HG03060 (cell line): ENCODE data around the gene LRATD1.
"Not testable (repeated sequence)": the region's sequence is repeated elsewhere in the genome, so short reads cannot be mapped to it uniquely, and the experiment has no call there.

Experiments used
- ATAC-seq: cut with Tn5 transposase; IDR thresholded peaks from one replicate; pipeline ENCODE4 v1.9.1; 2021; ENCODE audit warnings: low read depth, moderate number of reproducible peaks; ENCODE audit not compliant: unreplicated experiment

LRATD1 gene

DNA sequence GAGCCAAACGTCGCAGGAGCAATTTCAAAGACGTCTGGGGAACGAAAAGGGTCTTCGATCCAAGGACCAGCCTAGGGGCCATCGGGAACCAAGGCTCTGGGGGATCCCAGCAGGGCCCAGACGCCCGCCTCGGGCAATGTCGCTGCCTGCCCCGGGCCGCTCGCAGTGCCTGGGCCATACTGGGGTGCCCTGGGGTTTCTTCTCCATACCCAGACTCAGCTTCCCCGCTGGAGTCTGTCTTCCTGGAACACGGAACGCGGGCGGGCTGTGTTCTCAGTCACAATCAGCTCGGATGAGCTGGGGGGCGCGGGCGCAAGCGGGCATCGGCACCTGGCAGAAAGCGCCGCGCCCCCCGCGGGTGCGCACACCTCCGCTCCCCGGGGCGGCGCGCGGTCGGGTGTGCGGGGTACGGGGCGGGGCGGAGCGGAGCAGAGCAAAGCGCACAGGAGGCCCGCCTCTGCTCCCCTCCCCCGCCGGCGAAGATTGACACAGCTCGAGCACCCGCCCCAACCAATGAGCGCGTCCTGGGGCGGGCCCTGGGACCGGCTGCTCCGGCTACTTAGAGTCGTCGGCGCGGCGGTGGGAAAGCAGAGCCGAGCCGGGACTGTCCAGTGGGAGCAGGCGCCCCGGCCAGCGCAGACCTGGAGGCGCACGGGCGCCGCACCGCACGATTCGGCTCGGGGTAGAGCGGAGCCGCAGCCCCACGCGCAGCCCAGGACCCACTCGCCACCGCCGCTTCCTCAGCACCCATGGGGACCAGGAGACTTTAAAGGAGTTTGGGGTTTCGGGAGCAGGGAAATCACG, at the start of gene LRATD1:
LRATD1 (plus strand) TSS at position 585 of the 804 bp plus-strand sequence. CDS start 1,263 bp downstream, outside the sequence.
- no peak for ATAC-seq

GRCh38 chr2:14583059-14583458, 49.5 kb upstream of the LRATD1 start:
- no peak for ATAC-seq

- no peak for ATAC-seq
These were observed 48.7 kb upstream of the LRATD1 start for GRCh38 chr2:14583802-14584201.

- no peak for ATAC-seq
These were observed 45.4 kb upstream of the LRATD1 start for GRCh38 chr2:14587119-14587518.

DNA sequence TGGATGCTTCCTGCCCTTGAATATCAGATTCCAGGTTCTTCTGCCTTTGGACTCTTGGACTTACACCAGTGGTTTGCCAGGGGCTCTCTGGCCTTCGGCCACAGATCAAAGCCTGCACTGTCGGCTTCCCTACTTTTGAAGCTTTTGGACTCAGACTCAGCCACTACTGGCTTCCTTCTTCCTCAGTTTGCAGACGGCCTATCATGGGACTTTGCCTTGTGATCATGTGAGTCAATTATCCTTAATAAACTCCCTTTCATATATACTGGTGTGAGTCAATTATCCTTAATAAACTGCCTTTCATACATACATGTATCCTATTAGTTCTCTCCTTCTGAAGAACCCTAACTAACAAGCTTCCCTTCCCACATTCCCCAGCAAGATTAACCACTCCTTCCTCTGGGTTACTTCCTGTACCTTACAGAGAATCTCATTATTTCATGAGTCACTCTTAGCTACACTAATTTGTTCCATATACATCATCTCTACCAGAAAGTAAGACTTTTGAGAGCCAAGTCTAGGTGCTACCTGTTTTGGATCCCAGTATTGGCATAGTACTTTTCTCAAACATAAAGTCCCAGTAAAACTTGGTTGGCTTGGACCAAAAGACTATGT, 31.3 kb upstream of the LRATD1 start:
- ATAC-seq: no peak

GRCh38 chr2:14602309-14602708, 30.2 kb upstream of the LRATD1 start:
- no peak for ATAC-seq

- no peak for ATAC-seq
These were observed 28.8 kb upstream of the LRATD1 start for GRCh38 chr2:14603676-14604075.

DNA sequence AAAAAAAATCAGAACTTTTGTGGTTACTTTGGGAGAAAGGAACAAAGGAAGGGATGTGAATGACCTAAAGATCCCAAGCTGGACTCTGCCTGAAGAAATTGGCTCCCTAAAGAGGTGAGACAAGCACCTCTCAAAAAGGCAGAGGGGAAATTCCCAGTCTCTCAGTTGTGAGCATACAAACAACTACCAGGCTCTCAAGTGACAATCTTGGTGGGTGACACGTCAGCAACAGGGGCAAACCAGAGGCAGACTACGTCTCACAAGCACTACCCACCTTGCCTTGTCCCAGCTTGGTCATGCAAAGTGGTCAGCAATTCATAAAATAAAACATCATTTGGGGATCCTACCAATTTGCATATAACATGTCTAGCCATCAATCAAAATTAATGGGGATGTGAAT, 24.3 kb upstream of the LRATD1 start:
- no peak for ATAC-seq

DNA sequence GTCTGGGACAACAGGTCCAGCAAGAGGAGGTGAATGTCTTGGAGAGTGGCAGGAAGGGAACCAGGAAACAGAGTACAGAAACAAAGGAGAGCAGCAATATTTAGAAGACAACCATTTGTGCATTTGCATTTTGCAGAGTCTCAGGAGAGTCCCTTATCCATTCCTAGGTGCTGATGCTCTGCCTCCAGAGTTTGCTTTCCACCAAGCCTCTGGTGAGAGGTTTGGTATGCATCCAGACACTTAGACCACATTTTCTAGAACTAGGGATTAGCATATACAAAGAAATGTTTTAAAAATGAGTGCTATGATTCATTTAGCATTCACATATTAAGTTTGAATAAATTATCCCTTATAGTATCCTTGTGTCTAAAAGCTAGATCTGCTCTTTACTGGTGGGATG, 18.5 kb upstream of the LRATD1 start:
- ATAC-seq: no peak

DNA sequence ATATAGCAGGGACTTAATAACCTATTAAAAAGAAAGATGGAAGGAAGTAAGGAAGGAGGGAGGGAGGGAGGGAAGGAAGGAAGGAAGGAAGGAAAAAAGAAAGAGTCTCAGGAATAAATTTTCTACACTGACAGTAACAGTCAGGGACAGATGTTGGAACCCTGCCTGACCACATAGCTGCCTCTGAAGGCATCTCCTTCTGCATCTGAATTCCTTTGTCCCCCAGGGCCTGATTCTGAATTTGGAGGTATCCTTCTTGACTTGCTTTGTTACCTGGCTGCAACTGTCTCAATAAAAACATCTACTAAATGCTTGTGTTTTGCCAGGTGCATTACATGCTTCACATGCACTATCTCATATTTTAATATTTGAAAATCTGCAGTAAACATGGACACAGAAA, 17.4 kb upstream of the LRATD1 start:
- no peak for ATAC-seq

GRCh38 chr2:14615760-14616159, 16.8 kb upstream of the LRATD1 start:
- ATAC-seq: no peak

GRCh38 chr2:14616342-14616741, 16.2 kb upstream of the LRATD1 start:
- ATAC-seq: no peak

GRCh38 chr2:14616950-14617349, 15.6 kb upstream of the LRATD1 start:
- ATAC-seq: no peak

DNA sequence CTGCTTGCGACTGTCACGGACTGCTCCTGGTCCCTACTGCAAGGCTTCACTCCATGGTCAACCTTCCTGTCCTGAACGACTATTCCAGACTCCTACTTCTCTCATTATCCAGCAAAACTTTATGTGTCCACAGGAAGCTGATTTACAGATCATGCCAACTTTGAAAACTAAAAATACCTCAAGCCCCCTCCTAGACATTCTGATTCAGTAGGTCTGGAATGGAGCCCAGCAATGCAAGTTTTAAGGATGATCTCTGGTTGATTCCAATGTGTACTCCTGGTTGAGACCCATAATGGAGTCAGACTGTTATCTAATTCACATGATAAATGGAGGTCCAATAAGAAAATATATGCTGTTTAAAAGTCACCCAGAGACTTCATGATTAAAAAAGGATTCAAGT, 13.1 kb upstream of the LRATD1 start:
- ATAC-seq: no peak

GRCh38 chr2:14621114-14621513, 11.4 kb upstream of the LRATD1 start:
- no peak for ATAC-seq

DNA sequence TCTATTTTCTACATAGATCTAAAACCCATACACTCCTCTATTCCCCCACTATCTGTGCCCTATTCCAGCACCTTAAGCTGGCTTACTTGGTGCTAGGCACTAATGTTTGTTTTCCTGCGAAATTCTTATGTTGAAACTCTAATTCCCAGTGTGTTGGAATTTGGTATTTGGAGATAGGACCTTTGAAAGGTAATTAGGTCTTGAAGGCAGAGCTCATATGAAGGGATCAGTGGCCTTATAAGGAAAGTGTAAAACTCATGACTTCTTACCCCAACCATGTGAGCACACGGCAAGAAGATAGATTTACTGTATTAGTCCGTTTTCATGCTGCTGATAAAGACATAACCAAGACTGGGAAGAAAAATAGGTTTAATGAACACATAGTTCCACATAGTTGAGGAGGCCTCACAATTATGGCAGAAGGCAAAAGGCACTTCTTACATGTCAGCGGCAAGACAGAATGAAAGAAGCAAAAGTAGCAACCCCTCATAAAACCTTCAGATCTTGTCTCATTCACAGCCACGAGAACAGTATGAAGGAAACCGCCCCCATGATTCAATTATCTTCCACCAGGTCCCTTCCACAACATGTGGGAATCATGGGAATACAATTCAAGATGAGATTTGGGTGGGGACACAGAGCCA, 10.5 kb upstream of the LRATD1 start:
- ATAC-seq: no peak

- ATAC-seq: not testable (repeated sequence)
These were observed 10.0 kb upstream of the LRATD1 start for GRCh38 chr2:14622550-14622939.

- no peak for ATAC-seq
These were observed 9.3 kb upstream of the LRATD1 start for GRCh38 chr2:14623237-14623636.

GRCh38 chr2:14626873-14627272, 5.6 kb upstream of the LRATD1 start:
- no peak for ATAC-seq

DNA sequence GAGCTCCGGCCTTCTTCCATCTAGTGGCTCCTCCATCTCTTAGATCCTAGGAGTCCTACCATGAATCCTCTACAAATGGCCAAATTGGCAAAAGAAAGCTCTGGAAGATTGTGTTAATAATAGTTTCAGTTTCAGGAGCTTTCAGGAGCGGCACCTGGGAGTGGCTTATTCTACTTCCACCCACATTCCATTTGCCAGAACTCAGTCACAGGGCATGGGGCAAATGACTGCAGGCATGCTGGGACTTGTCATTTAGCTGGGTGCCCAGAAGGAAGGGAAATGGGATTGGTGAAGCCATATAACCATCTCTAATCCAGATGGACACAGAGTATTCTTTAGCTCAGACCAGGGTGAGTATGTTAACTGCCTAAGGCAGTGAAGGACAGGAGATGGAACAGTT, 3.6 kb upstream of the LRATD1 start:
- no peak for ATAC-seq

DNA sequence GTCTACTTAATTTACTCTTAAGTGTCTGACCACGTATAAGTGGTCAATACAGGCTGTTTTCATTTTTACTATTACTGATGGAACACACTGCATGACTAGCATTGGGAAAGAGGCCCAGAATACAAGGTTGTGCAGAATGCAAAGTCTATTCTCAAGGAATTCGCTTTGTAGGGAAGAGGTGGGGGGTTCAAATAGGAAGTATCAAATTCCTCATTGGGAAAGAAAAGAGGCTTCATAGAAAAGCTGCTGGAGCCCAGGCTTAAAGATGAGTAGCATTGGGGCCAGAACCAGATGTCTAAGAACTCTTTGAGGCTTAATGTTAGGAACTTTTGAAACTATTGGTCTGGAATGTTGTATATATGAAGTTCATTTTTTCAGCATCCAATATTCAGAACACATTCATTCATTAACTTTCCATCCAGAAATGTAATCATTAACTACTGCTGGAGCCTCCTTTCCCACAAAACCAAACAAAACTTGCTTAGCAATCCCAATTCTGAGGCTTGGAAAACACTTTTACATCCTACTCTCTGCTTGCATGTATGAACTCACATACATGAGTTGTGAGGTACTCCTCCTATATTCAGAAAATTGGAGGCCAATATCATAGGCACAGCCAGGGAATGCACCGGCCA, 994 bp upstream of the LRATD1 start:
- no peak for ATAC-seq
